Epithelial cell of proximal tubule (primary cell): ENCODE results near the gene HAUS7. TPM values are rescaled to one million over a fixed set of nuclear protein-coding genes. Genes with fewer than 3 reads are reported as not detected.

Source experiments
- DNase-seq: peaks from one replicate; pipeline ENCODE4 v3.0.0-alpha.2; 2011; ENCODE audit warnings: low read depth
- H3K4me3 ChIP-seq: 2 replicates; pipeline ENCODE4 v1.5.1; 2011; ENCODE audit warnings: low read depth, mild to moderate bottlenecking, low read length
- total RNA-seq: library from RNA; depleted of rRNA; stranded (reverse); fragments of >200 nt; gene quantifications from 2 replicates; pipeline ENCODE4 v1.2.3, GENCODE V29; 2015
- TF ChIP-seq, protein P1 (sequence below): conservative IDR thresholded peaks from 2 replicates; pipeline ENCODE4 v1.5.1; 2012; ENCODE audit warnings: low read depth, mild to moderate bottlenecking, low read length

Gene HAUS7
- total RNA-seq, 1 donor from 2014 or later, result 24.3 TPM

DNA sequence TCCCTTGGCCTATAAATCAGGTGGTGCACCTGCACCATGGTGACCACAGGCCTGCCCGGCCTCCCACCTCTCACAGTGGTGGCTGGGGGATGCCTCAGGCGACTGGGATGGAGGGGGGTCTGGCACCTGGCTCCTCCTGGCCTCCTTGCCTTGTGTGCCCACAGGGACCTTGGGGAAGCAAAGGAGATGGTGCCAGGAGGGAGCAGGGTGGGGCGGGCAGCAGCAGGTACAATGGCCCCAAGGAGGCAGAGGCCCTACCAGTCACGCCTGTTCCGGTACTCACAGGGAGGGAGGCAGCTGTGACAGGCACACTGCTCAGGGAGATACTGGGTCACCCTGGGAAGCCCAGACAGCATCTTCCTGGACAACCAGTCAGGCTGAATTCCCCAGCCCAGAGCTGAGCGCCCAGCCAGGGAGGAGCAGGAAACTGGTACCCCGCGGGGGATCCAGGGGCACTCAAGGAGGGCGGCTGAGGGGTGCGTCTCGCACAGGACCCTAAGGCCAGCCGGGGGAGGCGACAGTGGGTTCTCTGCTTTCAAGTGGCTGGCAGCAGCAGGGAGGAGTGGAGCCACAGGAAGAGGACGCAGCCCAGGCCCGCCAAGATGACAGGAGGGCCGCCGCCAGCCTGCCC is 23.3 kb downstream of the HAUS7 start:
- TF ChIP-seq, protein P1, sequence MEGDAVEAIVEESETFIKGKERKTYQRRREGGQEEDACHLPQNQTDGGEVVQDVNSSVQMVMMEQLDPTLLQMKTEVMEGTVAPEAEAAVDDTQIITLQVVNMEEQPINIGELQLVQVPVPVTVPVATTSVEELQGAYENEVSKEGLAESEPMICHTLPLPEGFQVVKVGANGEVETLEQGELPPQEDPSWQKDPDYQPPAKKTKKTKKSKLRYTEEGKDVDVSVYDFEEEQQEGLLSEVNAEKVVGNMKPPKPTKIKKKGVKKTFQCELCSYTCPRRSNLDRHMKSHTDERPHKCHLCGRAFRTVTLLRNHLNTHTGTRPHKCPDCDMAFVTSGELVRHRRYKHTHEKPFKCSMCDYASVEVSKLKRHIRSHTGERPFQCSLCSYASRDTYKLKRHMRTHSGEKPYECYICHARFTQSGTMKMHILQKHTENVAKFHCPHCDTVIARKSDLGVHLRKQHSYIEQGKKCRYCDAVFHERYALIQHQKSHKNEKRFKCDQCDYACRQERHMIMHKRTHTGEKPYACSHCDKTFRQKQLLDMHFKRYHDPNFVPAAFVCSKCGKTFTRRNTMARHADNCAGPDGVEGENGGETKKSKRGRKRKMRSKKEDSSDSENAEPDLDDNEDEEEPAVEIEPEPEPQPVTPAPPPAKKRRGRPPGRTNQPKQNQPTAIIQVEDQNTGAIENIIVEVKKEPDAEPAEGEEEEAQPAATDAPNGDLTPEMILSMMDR, result no peak
- DNase-seq, result no peak
- no peak overlapping the region for H3K4me3 ChIP-seq

DNA sequence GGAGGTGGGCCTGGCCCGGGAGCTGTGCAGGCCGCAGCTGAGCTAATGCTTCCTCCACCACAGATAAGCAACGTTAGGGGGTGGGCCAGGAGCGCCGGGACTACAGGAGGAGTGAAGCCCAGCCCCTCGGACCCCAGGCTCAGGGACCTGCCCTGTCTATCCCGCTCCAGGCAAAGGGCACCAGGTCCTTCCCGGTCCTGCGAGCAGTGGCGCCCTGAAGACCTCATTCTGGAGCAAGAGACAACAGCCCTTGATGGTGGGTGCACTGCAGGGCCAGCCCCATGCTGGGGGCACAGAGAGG is 23.8 kb downstream of the HAUS7 start:
- TF ChIP-seq, protein P1, result no peak
- H3K4me3 ChIP-seq, result no peak overlapping the region
- DNase-seq, result no peak

DNA sequence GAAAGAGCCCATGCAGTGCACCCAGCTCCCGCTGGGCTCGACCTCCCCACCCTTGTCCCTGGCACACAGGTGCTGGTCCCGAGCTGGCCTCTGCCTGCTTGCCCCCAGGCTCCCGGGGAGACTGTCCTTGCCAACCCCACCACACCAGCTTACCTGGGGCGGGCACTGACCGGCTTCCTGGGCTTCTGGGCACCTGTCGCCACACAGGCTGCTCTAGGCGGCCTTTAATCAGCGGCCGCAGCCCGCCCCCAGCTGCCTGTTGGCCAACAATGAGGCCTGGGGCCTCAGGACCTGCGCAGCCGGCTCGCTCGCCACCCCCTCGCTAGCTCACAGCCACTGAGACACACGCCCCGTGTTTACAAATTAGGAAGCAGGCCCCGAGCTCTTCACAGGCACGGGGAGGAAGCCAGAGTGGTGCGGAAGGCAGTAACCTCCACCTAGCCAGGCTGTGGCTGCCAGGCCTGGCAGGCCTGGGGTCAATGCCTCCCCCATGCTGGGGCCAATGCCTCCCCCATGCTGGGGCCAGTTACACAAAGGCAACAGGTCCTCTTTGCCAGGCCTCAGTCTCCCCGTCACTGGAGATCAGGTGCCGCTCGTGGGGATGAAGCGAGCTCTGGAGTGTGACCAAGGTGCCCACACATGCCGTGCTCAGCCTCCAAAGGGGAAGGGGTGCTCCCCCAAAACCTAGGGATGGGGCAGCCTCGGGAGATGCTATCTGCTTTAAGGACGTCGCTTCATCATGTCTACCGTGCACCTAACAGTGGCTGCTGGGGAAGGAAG is 24.3 kb downstream of the HAUS7 start, which contains the start of gene TREX2:
TREX2 (minus strand) TSS at position 201 of the 780 bp plus-strand sequence. CDS start 626 bp downstream, outside the sequence.
- H3K4me3 ChIP-seq, result no peak within 1 kb of the TSS
- DNase-seq, result no peak
- TF ChIP-seq, protein P1, result no peak

DNA sequence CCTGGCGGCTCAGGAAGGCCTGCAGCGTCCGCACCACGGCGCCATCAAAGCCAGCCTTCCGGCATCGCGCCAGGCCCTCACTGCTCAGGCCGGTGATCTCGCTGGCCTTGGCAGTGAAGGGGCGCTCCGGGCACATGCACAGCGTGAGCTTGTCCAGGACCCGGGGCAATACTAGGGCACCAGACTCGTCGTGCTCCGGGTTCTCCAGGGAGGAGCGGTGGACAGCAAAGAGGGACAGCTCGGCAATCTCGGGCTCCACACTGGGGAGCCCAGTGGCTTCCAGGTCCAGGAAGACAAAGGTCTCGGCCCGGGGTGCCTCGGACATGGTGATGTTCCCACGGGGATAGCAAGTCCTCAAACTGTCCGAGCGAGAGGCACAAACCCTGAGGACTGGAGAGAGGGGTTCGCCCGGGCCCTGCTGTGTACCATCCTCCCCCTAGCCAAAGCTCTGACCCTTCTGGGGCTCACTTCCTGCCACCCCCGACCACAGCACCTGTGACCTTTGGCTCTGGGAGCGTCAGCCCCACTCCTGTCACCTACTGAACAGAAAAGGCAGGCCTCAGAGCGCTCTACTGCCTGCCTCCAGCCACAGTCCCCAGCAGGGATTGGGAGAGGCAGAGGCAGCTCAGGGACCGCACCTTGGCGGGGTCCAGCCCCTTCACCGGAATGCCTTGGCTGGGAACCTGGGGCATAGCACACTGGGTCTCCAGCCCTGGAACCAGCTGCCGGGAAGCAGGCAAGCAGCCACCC is 25.1 kb downstream of the HAUS7 start:
- H3K4me3 ChIP-seq, result no peak overlapping the region
- no peak for DNase-seq
- TF ChIP-seq, protein P1, result no peak

DNA sequence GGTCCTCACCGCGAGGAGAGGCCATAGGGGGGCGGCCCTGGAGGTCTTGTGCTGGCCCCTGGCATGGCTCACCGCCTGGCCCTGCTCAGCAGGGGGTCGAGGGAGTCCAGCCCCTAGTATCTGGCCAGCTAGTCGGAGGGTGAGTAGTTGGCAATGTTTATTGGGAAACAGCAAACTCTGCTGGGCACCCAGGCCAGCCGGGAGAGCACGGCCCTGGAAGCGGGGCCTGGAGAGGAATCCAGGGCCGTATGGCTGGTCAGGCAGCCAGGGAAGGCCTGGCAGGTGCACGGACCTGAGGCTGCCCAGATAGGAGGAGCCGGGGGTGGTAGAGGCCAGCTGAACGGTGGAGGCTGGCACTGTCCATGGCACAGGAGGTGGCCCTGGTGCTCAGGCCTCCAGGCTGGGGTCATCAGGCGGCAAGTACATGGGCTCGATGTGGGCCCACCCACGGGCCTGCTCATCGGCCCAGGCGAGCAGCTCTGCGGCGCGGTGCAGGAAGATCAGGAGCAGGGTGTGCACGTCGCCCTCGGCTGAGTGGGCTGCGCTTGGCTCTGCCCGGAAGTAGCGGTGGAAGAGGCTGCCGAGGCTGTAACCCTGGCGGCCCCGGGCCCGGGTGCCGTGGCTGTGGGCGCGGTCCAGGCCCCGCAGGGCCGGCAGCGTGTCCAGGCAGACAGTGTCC is 25.9 kb downstream of the HAUS7 start:
- TF ChIP-seq, protein P1, result no peak
- DNase-seq, result no peak
- H3K4me3 ChIP-seq, result no peak overlapping the region

DNA sequence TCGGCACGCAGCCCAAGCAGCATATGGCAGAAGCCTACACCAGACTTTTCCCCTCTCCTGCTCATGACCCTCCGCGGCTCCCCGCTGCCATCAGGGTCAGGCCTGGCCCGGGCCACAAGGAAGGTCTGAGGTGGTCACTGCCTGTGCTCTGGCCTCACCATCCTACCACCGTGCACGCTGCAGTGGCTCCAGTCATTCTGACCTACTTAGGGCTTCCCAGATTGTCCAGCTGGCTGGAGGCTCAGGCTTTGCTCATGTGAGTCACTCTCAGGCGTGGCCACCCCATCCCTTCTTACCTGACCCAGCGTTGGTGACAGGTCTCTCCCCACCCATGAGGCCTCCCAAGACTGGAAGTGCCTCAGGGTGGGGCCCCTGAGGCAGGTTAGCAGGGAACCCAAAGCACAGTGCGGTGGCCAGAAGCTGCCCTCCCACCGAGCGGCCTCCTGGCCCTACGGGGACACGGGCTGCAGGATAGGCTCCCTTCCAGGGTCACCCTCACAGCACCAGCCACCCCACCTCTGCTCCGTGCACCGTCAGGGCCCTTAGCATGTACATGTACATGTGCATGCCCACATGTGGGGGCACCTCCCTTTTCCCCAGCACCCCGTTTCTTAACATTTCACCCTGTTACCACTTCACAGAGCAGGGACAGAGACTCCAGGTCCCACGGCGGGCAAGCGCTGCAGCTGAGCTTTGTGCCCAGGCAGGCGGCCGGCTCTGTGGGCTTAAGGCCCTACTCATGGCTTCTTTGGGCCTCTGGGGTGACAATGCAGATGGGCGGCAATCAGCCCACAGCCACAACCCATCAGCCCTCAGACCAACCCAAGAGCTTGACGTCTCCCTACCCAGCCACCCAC is 26.7 kb downstream of the HAUS7 start:
- TF ChIP-seq, protein P1, result no peak
- no peak for DNase-seq
- H3K4me3 ChIP-seq, result no peak overlapping the region
